H1 (cell line): Measurements from ENCODE around the gene NME3. TPM values are rescaled to one million over a fixed set of nuclear protein-coding genes. Genes with fewer than 3 reads are reported as not detected.
A peak's percentile ranks its signal among the peaks of the same experiment; 100 is the strongest.

ENCODE experiments used
- CTCF ChIA-PET: fragments of 300-600 bp; sonication (Branson Sonifier 250); formaldehyde crosslinking; loops from one replicate; lab custom pipeline; 2021; ENCODE audit not compliant: partially characterized antibody; lab: Charles Lee
- POLR2A ChIA-PET: fragments of 300-600 bp; sonication (Branson Sonifier 250); formaldehyde crosslinking; loops from one replicate; lab custom pipeline; 2021; ENCODE audit warnings: inconsistent platforms; ENCODE audit not compliant: partially characterized antibody; lab: Charles Lee
- DNase-seq, 2 experiments: peaks; one replicate each; pipeline versions ENCODE4 v3.0.0 to v3.0.0-alpha.2; 2010 to 2022; ENCODE audit warnings: low spot score in 2 of 2, low read depth in 1 of 2, mixed read lengths in 1 of 2
- FAIRE-seq: peaks from 2 replicates; lab custom pipeline; 2011; peaks lifted over from hg19 to GRCh38; lab: Jason Lieb, UNC
- H2AFZ ChIP-seq: 2 replicates; pipeline ENCODE4 v1.8.1; 2012; ENCODE audit warnings: low read length, inconsistent platforms
- H2AK5ac ChIP-seq: 2 replicates; pipeline ENCODE4 v1.6.1; 2013; ENCODE audit warnings: low read depth, low read length
- H2BK120ac ChIP-seq: replicated peaks from 2 replicates; pipeline ENCODE3; 2013; ENCODE audit warnings: low read depth, low read length, inconsistent platforms
- H2BK12ac ChIP-seq: 2 replicates; pipeline ENCODE4 v1.6.1; 2013; ENCODE audit warnings: low read depth, low read length
- H2BK15ac ChIP-seq: 2 replicates; pipeline ENCODE4 v1.6.1; 2013; ENCODE audit warnings: low read length
- H2BK20ac ChIP-seq: 2 replicates; pipeline ENCODE4 v1.6.1; 2013; ENCODE audit warnings: low read length
- H2BK5ac ChIP-seq: 2 replicates; pipeline ENCODE4 v1.6.1; 2013; ENCODE audit warnings: low read depth, low read length
- H3K14ac ChIP-seq: 2 replicates; pipeline ENCODE4 v1.6.1; 2013; ENCODE audit warnings: inconsistent platforms; ENCODE audit not compliant: insufficient read length
- H3K18ac ChIP-seq: 2 replicates; pipeline ENCODE4 v1.6.1; 2013; ENCODE audit warnings: low read length; ENCODE audit errors: extremely low read depth
- H3K23ac ChIP-seq: 2 replicates; pipeline ENCODE4 v1.6.1; 2013; ENCODE audit warnings: inconsistent platforms; ENCODE audit not compliant: insufficient read length
- H3K23me2 ChIP-seq: 2 replicates; pipeline ENCODE4 v1.6.1; 2013; ENCODE audit warnings: low read depth, low read length
- H3K27ac ChIP-seq: 2 replicates; pipeline ENCODE4 v1.6.1; 2011; ENCODE audit warnings: low read depth, low read length, inconsistent platforms
- H3K27me3 ChIP-seq, 4 experiments: replicated peaks in 1 of 4; 1 replicate in 1 of 4; 2 replicates in 3 of 4; pipeline versions ENCODE4 v1.6.1 to v1.8.1; 2011 to 2013; ENCODE audit warnings: low read length in 3 of 4, mild to moderate bottlenecking in 3 of 4, inconsistent platforms in 2 of 4, mixed read lengths in 2 of 4, moderate library complexity in 1 of 4; ENCODE audit not compliant: control insufficient read depth in 3 of 4, insufficient read depth in 3 of 4; ENCODE audit errors: extremely low read depth in 1 of 4
- H3K36me3 ChIP-seq, 4 experiments: 2 replicates each; pipeline versions ENCODE4 v1.6.1 to v1.8.1; 2011 to 2013; ENCODE audit warnings: mild to moderate bottlenecking in 4 of 4, low read length in 3 of 4, moderate library complexity in 2 of 4, control low read depth in 1 of 4, inconsistent platforms in 1 of 4; ENCODE audit not compliant: insufficient read depth in 4 of 4, control insufficient read depth in 2 of 4
- H3K4ac ChIP-seq: replicated peaks from 2 replicates; pipeline ENCODE3; 2013; ENCODE audit warnings: low read length, low read depth, mixed read lengths, inconsistent platforms; ENCODE audit not compliant: insufficient read length
- H3K4me1 ChIP-seq, 4 experiments: replicated peaks in 1 of 4; 1 replicate in 1 of 4; 2 replicates in 3 of 4; pipeline versions ENCODE4 v1.6.1 to v1.8.1; 2011 to 2013; ENCODE audit warnings: low read length in 3 of 4, inconsistent platforms in 2 of 4, mixed read lengths in 1 of 4; ENCODE audit not compliant: insufficient read depth in 4 of 4, control insufficient read depth in 3 of 4
- H3K4me2 ChIP-seq, 2 experiments: 2 replicates each; pipeline versions ENCODE4 v1.6.1 to v1.8.1; 2011 to 2013; ENCODE audit warnings: low read depth in 2 of 2, low read length in 2 of 2, control low read depth in 1 of 2, inconsistent platforms in 1 of 2, mild to moderate bottlenecking in 1 of 2; ENCODE audit not compliant: insufficient read depth in 1 of 2
- H3K4me3 ChIP-seq, 4 experiments: fragments of 200-600, 300-600 bp in 1 of 4; sonication (generic), shearing (Covaris generic), sonication (Bioruptor Twin) in 1 of 4; 2 replicates each; pipeline versions ENCODE4 v1.5.1 to v1.8.1; 2011 to 2016; ENCODE audit warnings: low read length in 4 of 4, low read depth in 3 of 4, control low read depth in 2 of 4, inconsistent platforms in 2 of 4, mild to moderate bottlenecking in 2 of 4, mixed read lengths in 1 of 4, moderate library complexity in 1 of 4; ENCODE audit not compliant: insufficient read depth in 2 of 4; ENCODE audit errors: extremely low read depth in 1 of 4
- H3K56ac ChIP-seq: replicated peaks from 2 replicates; pipeline ENCODE3; 2013; ENCODE audit warnings: low read depth, mild to moderate bottlenecking, mixed read lengths, low read length, inconsistent platforms; ENCODE audit not compliant: insufficient read length
- H3K79me1 ChIP-seq: 2 replicates; pipeline ENCODE4 v1.6.1; 2013; ENCODE audit warnings: low read depth, low read length, control low read depth
- H3K79me2 ChIP-seq, 2 experiments: 2 replicates each; pipeline versions ENCODE4 v1.6.1 to v1.8.1; 2012 to 2013; ENCODE audit warnings: low read length in 2 of 2, mild to moderate bottlenecking in 2 of 2, inconsistent platforms in 1 of 2; ENCODE audit not compliant: insufficient read depth in 2 of 2, control insufficient read depth in 1 of 2
- H3K9ac ChIP-seq, 4 experiments: replicated peaks in 1 of 4; 1 replicate in 1 of 4; 2 replicates in 3 of 4; pipeline versions ENCODE4 v1.6.1 to v1.8.1; 2011 to 2013; ENCODE audit warnings: low read depth in 3 of 4, low read length in 3 of 4, control low read depth in 2 of 4, mild to moderate bottlenecking in 2 of 4, moderate library complexity in 2 of 4, inconsistent platforms in 1 of 4; ENCODE audit errors: extremely low read depth in 1 of 4
- H3K9me3 ChIP-seq, 2 experiments: 2 replicates each; pipeline versions ENCODE4 v1.6.1 to v1.8.1; 2012 to 2013; ENCODE audit warnings: mild to moderate bottlenecking in 2 of 2, moderate library complexity in 2 of 2, control low read depth in 1 of 2, inconsistent platforms in 1 of 2, low read depth in 1 of 2, low read length in 1 of 2, mixed read lengths in 1 of 2; ENCODE audit not compliant: insufficient read depth in 2 of 2
- H4K20me1 ChIP-seq, 2 experiments: replicated peaks in 1 of 2; 2 replicates each; pipeline versions ENCODE3 to v1.8.1; 2011 to 2013; ENCODE audit warnings: inconsistent platforms in 2 of 2, low read length in 2 of 2, mild to moderate bottlenecking in 1 of 2; ENCODE audit not compliant: insufficient read depth in 2 of 2, control insufficient read depth in 1 of 2
- H4K5ac ChIP-seq: 2 replicates; pipeline ENCODE4 v1.6.1; 2013; ENCODE audit warnings: low read length, low read depth, mixed read lengths, inconsistent platforms; ENCODE audit not compliant: insufficient read length
- H4K8ac ChIP-seq: 2 replicates; pipeline ENCODE4 v1.8.0; 2013; ENCODE audit warnings: mild to moderate bottlenecking, moderate library complexity, low read length, inconsistent platforms; ENCODE audit not compliant: insufficient read depth; ENCODE audit errors: extremely low read depth
- H4K91ac ChIP-seq: replicated peaks from 2 replicates; pipeline ENCODE3; 2013; ENCODE audit warnings: low read length, mixed read lengths, inconsistent platforms; ENCODE audit not compliant: insufficient read length
- ATF3 ChIP-seq: IDR thresholded peaks from 2 replicates; pipeline ENCODE4 v1.6.1; 2011; ENCODE audit warnings: low read depth, mild to moderate bottlenecking, low read length; ENCODE audit not compliant: insufficient read depth
- BACH1 ChIP-seq: IDR thresholded peaks from 2 replicates; pipeline ENCODE4 v1.6.1; 2012; ENCODE audit warnings: low read length, improper control_type of control experiment
- BRCA1 ChIP-seq: IDR thresholded peaks from 2 replicates; pipeline ENCODE4 v1.6.1; 2012; ENCODE audit warnings: low read depth, low read length, improper control_type of control experiment
- CEBPB ChIP-seq: IDR thresholded peaks from 2 replicates; pipeline ENCODE4 v1.6.1; 2012; ENCODE audit warnings: low read depth, low read length
- CHD2 ChIP-seq: IDR thresholded peaks from 2 replicates; pipeline ENCODE4 v1.6.1; 2012; ENCODE audit warnings: low read length, improper control_type of control experiment
- FOSL1 ChIP-seq: IDR thresholded peaks from 2 replicates; pipeline ENCODE4 v1.6.1; 2011; ENCODE audit warnings: mild to moderate bottlenecking, low read depth, low read length, moderate library complexity; ENCODE audit not compliant: insufficient read depth
- HDAC2 ChIP-seq, 2 experiments: fragments of 300-600 bp in 1 of 2; sonication (generic) in 1 of 2; IDR thresholded peaks; 2 replicates each; pipeline ENCODE4 v1.6.1; 2011 to 2012; ENCODE audit warnings: low read depth in 2 of 2, low read length in 2 of 2, mild to moderate bottlenecking in 2 of 2, moderate library complexity in 2 of 2, borderline replicate concordance in 1 of 2, inconsistent platforms in 1 of 2
- NRF1 ChIP-seq: IDR thresholded peaks from 2 replicates; pipeline ENCODE4 v1.6.1; 2011; ENCODE audit warnings: mild to moderate bottlenecking, low read depth, low read length, improper control_type of control experiment
- SAP30 ChIP-seq: fragments of 300-600 bp; sonication (generic); IDR thresholded peaks from 2 replicates; pipeline ENCODE4 v1.7.1; 2012; ENCODE audit warnings: low read length, moderate library complexity, mild to moderate bottlenecking, inconsistent platforms; ENCODE audit not compliant: insufficient read depth, insufficient replicate concordance
- SP4 ChIP-seq: IDR thresholded peaks from 2 replicates; pipeline ENCODE4 v1.6.1; 2012; ENCODE audit warnings: low read length, inconsistent platforms
- SRF ChIP-seq: IDR thresholded peaks from 2 replicates; pipeline ENCODE4 v1.6.1; 2011; ENCODE audit warnings: mild to moderate bottlenecking, low read depth, low read length, moderate library complexity
- SUZ12 ChIP-seq: fragments of 200-600 bp; sonication (generic); IDR thresholded peaks from 2 replicates; pipeline ENCODE4 v1.6.1; 2012; ENCODE audit warnings: mild to moderate bottlenecking, inconsistent platforms, low read length, moderate library complexity, mixed read lengths
- WGBS, 2 experiments: shearing (Covaris generic) in 1 of 2; methylation state at CpG; one replicate each; pipeline versions ENCODE4 v1.1.6 to v1.1.7; 2013 to 2015; ENCODE audit warnings: low lambda C conversion rate in 2 of 2, mixed read lengths in 2 of 2, inconsistent platforms in 1 of 2, low coverage in 1 of 2, missing lambda C conversion rate in 1 of 2; ENCODE audit not compliant: insufficient replicate concordance in 2 of 2, insufficient coverage in 1 of 2, insufficient read length in 1 of 2; ENCODE audit errors: extremely low coverage in 1 of 2, missing lambda C conversion rate in 1 of 2; 5-methylcytosine and 5-hydroxymethylcytosine counted together
- polyA plus RNA-seq, 7 experiments: library from polyadenylated mRNA; depleted of rRNA in 3 of 7; stranded (reverse) in 5 of 7; unstranded in 2 of 7; fragments of >200 nt in 5 of 7; fragments of 200-250 nt in 2 of 7; gene quantifications; 1 replicate in 5 of 7; 2 replicates in 1 of 7; 4 replicates in 1 of 7; pipeline versions ENCODE4 v1.2.1 to v1.2.3, GENCODE V29; 2011 to 2013; ENCODE audit warnings: missing spikeins in 2 of 7, mixed read lengths in 2 of 7
- total RNA-seq: library from RNA; stranded (reverse); fragmentation: NEBNext Ultra II Directional; extraction: Animal tissue kit (Norgen Biotek cat#: 25700); gene quantifications from 2 replicates; pipeline ENCODE4 v1.2.1, GENCODE V29; 2021

Gene NME3
- total and polyA plus RNA-seq, 2 of the 8 experiments (the other 6 are each of a cell fraction or from before 2014, with no cell fraction given), result 72.5 to 163 TPM

- peaks cover 4 to 8% of the 10 kb centered on the region in 2 experiments for H3K9me3 ChIP-seq
- peak overlapping the region; percentile 25; the same call in 1 of the 2 replicates for H4K8ac ChIP-seq
- H3K56ac ChIP-seq, result no peak overlapping the region
- no peak overlapping the region for H3K18ac ChIP-seq
- H3K4ac ChIP-seq, result no peak overlapping the region
- no peak overlapping the region for H2AK5ac ChIP-seq
- FAIRE-seq (no peak), DNase-seq (no peak)
- H2BK15ac ChIP-seq, result no peak overlapping the region
- peaks cover 0 to 29% (median 2%) of the 10 kb centered on the region in 4 experiments; a peak in 3 of 8 replicates for H3K36me3 ChIP-seq
- H2BK20ac ChIP-seq, result no peak overlapping the region
- ChIA-PET CTCF (interaction anchor here (1.0 to 2.2 kb wide), 7 partner anchors 10 to 69 kb away, joined by 3 to 6 read pairs (median 6); partner anchors contain the start of genes EME2, MRPS34, NUBP2 and SPSB3), POLR2A (interaction anchor here (1.0 to 4.2 kb wide), 4 partner anchors 9 to 21 kb away, joined by 4 to 26 read pairs (median 22); partner anchors contain the start of genes EME2, MRPS34, NME3 and NUBP2)
- H3K4me1 ChIP-seq, result no peaks in the 10 kb centered on the region
- H3K27ac ChIP-seq, result no peak overlapping the region
- no peak overlapping the region for H3K14ac ChIP-seq
- H3K4me2 ChIP-seq, result no peak overlapping the region
- no peak overlapping the region for H2BK120ac ChIP-seq
- H3K79me2 ChIP-seq, result no peaks in the 10 kb centered on the region
- no peak overlapping the region for H4K5ac ChIP-seq
- no peak overlapping the region for H3K4me3 ChIP-seq
- no peak overlapping the region for H2BK5ac ChIP-seq
- no peaks in the 10 kb centered on the region for H3K27me3 ChIP-seq
- no peaks in the 10 kb centered on the region for H3K23me2 ChIP-seq
- H3K79me1 ChIP-seq, result no peaks in the 10 kb centered on the region; the same call in 1 of the 2 replicates
- 97% methylated on average over 24 of the region's 33 CpGs; no CpG with 5 or more reads in 1 of the 2 experiments for WGBS, 2 experiments
- no peak overlapping the region for H2AFZ ChIP-seq
- H4K20me1 ChIP-seq, result peaks cover 0 to 2% of the 10 kb centered on the region in 2 experiments
- no peak overlapping the region for H3K9ac ChIP-seq
- no peak overlapping the region for H4K91ac ChIP-seq
- H3K23ac ChIP-seq, result no peak overlapping the region
- H2BK12ac ChIP-seq, result no peak overlapping the region
- TF ChIP-seq SP4 (no peak), SUZ12 (no peak), BRCA1 (no peak), SAP30 (no peak), SRF (no peak), BACH1 (no peak), HDAC2 (IDR thresholded peaks at IDR 0.05; ENCODE audit: borderline replicate concordance in 1 of 2, low read depth in 2 of 2, low read length in 2 of 2) (no peak), FOSL1 (no peak), ATF3 (no peak), CHD2 (no peak), NRF1 (no peak), CEBPB (no peak)
These were observed 21.7 kb upstream of the NME3 start for GRCh38 chr16:1792836-1793577.
